ENCODE results near the gene RABGAP1. TPM values are rescaled to one million over a fixed set of nuclear protein-coding genes. Genes with fewer than 3 reads are reported as not detected.

Gene RABGAP1
- total RNA-seq, 1 donor from 2014 or later = 80.2 TPM

DNA sequence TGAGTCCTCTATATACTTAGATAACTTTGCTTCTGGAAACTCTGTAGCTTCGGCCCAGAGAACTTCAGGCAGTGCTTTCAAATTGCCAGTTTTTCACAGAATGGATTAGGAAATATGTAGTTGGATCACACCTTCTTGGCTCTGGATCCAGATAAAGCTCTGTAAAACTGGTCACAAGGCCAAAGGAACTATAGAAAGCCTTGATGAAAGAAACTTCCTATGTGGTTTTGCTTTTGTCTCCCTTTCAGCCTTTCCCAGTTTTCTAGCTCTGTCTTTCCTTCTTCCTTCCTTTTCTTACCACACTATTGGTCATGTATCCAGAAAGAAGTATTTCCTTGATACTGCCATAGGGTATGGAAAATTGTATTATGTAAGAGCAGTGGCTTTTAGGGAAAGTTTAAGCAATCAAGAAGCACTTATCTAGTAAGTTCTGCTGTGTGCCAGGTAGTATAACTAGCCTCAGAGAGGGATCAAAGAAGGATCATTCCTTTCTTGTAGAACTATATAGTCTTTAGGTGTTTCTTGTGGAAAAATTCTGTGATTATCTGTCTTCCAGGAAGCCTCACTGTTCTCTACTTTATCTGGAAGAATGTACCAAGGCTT, 98.9 kb downstream of the RABGAP1 start:
- DNase-seq = no peak
- Mint-ChIP-seq H3K9me3 (ENCODE audit: unreplicated experiment) (peaks cover 1% of the 10 kb centered on the region), H3K27ac (ENCODE audit: unreplicated experiment) (no peak overlapping the region), H3K4me3 (ENCODE audit: unreplicated experiment) (no peak overlapping the region), H3K27me3 (ENCODE audit: unreplicated experiment) (peaks cover 3% of the 10 kb centered on the region), H3K4me1 (ENCODE audit: low read depth, unreplicated experiment) (peaks cover 34% of the 10 kb centered on the region), H3K36me3 (ENCODE audit: unreplicated experiment) (peaks cover 8% of the 10 kb centered on the region)
- TF ChIP-seq, protein P1, sequence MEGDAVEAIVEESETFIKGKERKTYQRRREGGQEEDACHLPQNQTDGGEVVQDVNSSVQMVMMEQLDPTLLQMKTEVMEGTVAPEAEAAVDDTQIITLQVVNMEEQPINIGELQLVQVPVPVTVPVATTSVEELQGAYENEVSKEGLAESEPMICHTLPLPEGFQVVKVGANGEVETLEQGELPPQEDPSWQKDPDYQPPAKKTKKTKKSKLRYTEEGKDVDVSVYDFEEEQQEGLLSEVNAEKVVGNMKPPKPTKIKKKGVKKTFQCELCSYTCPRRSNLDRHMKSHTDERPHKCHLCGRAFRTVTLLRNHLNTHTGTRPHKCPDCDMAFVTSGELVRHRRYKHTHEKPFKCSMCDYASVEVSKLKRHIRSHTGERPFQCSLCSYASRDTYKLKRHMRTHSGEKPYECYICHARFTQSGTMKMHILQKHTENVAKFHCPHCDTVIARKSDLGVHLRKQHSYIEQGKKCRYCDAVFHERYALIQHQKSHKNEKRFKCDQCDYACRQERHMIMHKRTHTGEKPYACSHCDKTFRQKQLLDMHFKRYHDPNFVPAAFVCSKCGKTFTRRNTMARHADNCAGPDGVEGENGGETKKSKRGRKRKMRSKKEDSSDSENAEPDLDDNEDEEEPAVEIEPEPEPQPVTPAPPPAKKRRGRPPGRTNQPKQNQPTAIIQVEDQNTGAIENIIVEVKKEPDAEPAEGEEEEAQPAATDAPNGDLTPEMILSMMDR (IDR thresholded peaks at IDR 0.05; ENCODE audit: partially characterized antibody, unreplicated experiment) = no peak

GRCh38 chr9:123040801-123041200, 100.0 kb downstream of the RABGAP1 start:
- Mint-ChIP-seq H3K36me3 (ENCODE audit: unreplicated experiment) (peaks cover 8% of the 10 kb centered on the region), H3K27ac (ENCODE audit: unreplicated experiment) (no peak overlapping the region), H3K27me3 (ENCODE audit: unreplicated experiment) (peaks cover 2% of the 10 kb centered on the region), H3K4me3 (ENCODE audit: unreplicated experiment) (no peak overlapping the region), H3K4me1 (ENCODE audit: low read depth, unreplicated experiment) (peaks cover 23% of the 10 kb centered on the region), H3K9me3 (ENCODE audit: unreplicated experiment) (peaks cover 1% of the 10 kb centered on the region)
- DNase-seq = no peak
- TF ChIP-seq, protein P1 (IDR thresholded peaks at IDR 0.05; ENCODE audit: partially characterized antibody, unreplicated experiment) = no peak

- Mint-ChIP-seq H3K4me3 (ENCODE audit: unreplicated experiment) (no peak overlapping the region), H3K9me3 (ENCODE audit: unreplicated experiment) (peaks cover 1% of the 10 kb centered on the region), H3K27me3 (ENCODE audit: unreplicated experiment) (peaks cover 2% of the 10 kb centered on the region), H3K36me3 (ENCODE audit: unreplicated experiment) (peaks cover 8% of the 10 kb centered on the region), H3K4me1 (ENCODE audit: low read depth, unreplicated experiment) (peaks cover 23% of the 10 kb centered on the region), H3K27ac (ENCODE audit: unreplicated experiment) (peak overlapping the region; percentile 36)
- TF ChIP-seq, protein P1 (IDR thresholded peaks at IDR 0.05; ENCODE audit: partially characterized antibody, unreplicated experiment) = no peak
- DNase-seq = no peak
Observed at GRCh38 chr9:123041489-123041888, 100.7 kb downstream of the RABGAP1 start.

GRCh38 chr9:123043081-123043939, 102.5 kb downstream of the RABGAP1 start:
- Mint-ChIP-seq H3K4me3 (ENCODE audit: unreplicated experiment) (no peak overlapping the region), H3K4me1 (ENCODE audit: low read depth, unreplicated experiment) (peaks cover 10% of the 10 kb centered on the region), H3K36me3 (ENCODE audit: unreplicated experiment) (peaks cover 8% of the 10 kb centered on the region), H3K27me3 (ENCODE audit: unreplicated experiment) (peaks cover 2% of the 10 kb centered on the region), H3K9me3 (ENCODE audit: unreplicated experiment) (peaks cover 1% of the 10 kb centered on the region), H3K27ac (ENCODE audit: unreplicated experiment) (peak overlapping the region; percentile 25)
- TF ChIP-seq, protein P1 (IDR thresholded peaks at IDR 0.05; ENCODE audit: partially characterized antibody, unreplicated experiment) = no peak
- no peak for DNase-seq

- peaks cover 1% of the 10 kb centered on the region for H3K9me3 Mint-ChIP-seq (ENCODE audit: unreplicated experiment)
- peaks cover 5% of the 10 kb centered on the region for H3K4me1 Mint-ChIP-seq (ENCODE audit: low read depth, unreplicated experiment)
- TF ChIP-seq, protein P1 (IDR thresholded peaks at IDR 0.05; ENCODE audit: partially characterized antibody, unreplicated experiment) = no peak
- DNase-seq = no peak
- H3K36me3 Mint-ChIP-seq (ENCODE audit: unreplicated experiment) = peaks cover 8% of the 10 kb centered on the region
- H3K4me3 Mint-ChIP-seq (ENCODE audit: unreplicated experiment) = no peak overlapping the region
- no peak overlapping the region for H3K27ac Mint-ChIP-seq (ENCODE audit: unreplicated experiment)
- H3K27me3 Mint-ChIP-seq (ENCODE audit: unreplicated experiment) = no peaks in the 10 kb centered on the region
Observed at GRCh38 chr9:123044586-123044985, 103.8 kb downstream of the RABGAP1 start.

Measured in glutamatergic neuron (in vitro differentiated cells).